ENCODE data around the gene ARHGAP28.
"Not testable (repeated sequence)": the region's sequence is repeated elsewhere in the genome, so short reads cannot be mapped to it uniquely, and the experiment has no call there.

The ARHGAP28 gene

GRCh38 chr18:6820314-6820713 lies 90.8 kb downstream of the ARHGAP28 start:
- TF ChIP-seq, protein P1, sequence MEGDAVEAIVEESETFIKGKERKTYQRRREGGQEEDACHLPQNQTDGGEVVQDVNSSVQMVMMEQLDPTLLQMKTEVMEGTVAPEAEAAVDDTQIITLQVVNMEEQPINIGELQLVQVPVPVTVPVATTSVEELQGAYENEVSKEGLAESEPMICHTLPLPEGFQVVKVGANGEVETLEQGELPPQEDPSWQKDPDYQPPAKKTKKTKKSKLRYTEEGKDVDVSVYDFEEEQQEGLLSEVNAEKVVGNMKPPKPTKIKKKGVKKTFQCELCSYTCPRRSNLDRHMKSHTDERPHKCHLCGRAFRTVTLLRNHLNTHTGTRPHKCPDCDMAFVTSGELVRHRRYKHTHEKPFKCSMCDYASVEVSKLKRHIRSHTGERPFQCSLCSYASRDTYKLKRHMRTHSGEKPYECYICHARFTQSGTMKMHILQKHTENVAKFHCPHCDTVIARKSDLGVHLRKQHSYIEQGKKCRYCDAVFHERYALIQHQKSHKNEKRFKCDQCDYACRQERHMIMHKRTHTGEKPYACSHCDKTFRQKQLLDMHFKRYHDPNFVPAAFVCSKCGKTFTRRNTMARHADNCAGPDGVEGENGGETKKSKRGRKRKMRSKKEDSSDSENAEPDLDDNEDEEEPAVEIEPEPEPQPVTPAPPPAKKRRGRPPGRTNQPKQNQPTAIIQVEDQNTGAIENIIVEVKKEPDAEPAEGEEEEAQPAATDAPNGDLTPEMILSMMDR (conservative IDR thresholded peaks at IDR 0.05) = no peak

DNA sequence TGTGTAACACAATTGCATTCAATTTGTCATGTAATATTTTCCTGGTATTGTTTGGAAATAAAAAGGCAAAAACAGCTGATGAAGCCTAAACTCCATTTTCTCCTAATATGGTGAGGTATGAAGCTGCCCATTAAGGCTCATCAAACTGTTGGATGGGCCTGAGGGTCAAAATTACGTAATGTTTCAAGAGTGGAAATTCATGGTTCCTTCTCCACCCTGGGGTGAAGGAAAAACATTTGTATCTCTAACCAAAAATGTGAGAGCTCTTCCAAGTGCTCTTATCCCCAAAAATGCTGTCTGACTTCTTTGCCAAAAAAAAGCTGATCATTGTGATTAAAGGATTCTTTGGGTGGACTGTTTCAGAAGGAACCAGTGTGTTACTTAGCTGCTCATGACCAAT lies 91.8 kb downstream of the ARHGAP28 start:
- TF ChIP-seq, protein P1 (conservative IDR thresholded peaks at IDR 0.05) = no peak
- H3K27ac ChIP-seq = no peak overlapping the region

More at GRCh38 chr18:6820314-6820713, 90.8 kb downstream of the ARHGAP28 start:
- H3K27ac ChIP-seq = no peak overlapping the region

- not testable (repeated sequence) for H3K27ac ChIP-seq
Measured at GRCh38 chr18:6827161-6827560, 97.6 kb downstream of the ARHGAP28 start.

GRCh38 chr18:6827566-6827965 lies 98.0 kb downstream of the ARHGAP28 start:
- H3K27ac ChIP-seq = not testable (repeated sequence)

DNA sequence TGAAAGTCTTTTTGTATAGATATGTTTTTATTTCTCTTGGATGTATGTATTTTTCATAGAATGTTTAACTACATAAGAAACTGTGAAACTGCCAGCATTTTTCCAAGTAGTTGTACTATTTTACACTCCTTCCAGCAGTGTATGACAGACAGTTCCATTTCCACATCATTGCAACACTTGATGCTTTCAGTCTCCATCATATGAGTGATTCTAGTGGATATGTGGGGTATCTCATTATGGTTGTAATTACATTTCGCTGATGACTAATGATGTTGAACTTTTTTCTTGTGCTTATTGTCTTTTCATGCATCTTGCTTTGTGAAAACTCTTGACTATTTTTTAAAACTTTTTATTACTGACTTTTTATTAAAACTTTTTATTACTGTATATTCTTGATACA lies 101.4 kb downstream of the ARHGAP28 start:
- H3K27ac ChIP-seq = no peak overlapping the region
- TF ChIP-seq, protein P1 (conservative IDR thresholded peaks at IDR 0.05) = no peak

GRCh38 chr18:6835345-6835744 lies 105.8 kb downstream of the ARHGAP28 start:
- TF ChIP-seq, protein P1 (conservative IDR thresholded peaks at IDR 0.05) = no peak
- H3K27ac ChIP-seq = no peak overlapping the region

DNA sequence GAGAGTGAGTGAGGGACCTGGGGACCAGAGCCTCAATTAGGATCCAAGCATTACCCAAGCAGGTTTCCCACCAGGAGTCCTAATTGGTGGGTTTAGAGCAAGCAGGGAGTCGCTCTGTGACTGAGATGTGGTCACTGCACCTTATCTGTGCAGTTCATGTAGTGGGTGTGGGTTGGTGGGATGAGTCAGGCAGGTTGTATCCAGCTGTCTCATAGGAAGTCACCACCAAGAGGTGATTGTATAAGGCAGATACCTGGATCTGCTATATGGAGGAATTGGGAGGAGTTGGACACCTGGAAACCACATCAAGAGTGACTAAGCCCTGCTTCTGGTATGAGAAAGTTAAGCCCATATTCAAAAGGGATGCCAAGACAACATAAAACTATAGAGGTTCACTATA lies 106.8 kb downstream of the ARHGAP28 start:
- TF ChIP-seq, protein P1 (conservative IDR thresholded peaks at IDR 0.05) = no peak
- H3K27ac ChIP-seq = no peak overlapping the region

- no peak overlapping the region for H3K27ac ChIP-seq
- TF ChIP-seq, protein P1 (conservative IDR thresholded peaks at IDR 0.05) = no peak
Measured at GRCh38 chr18:6837904-6838303, 108.4 kb downstream of the ARHGAP28 start.

DNA sequence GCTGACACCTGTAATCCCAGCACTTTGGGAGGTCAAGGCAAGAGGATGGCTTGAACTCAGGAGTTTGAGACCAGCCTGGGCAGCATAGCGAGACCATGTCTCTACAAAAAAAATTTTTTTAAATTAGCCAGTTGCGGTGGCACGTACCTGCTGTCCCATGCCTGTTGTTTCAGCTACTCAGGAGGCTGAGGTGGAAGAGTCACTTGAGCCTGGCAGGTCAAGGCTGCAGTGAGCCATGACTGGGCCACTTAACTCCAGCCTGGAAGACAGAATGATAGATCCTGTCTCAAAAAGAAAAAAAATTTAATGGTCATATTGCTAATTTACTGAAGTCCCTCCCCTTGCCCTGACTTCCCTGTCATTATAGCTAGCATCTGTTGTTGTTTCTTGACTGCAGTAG lies 112.6 kb downstream of the ARHGAP28 start:
- TF ChIP-seq, protein P1 (conservative IDR thresholded peaks at IDR 0.05) = no peak
- H3K27ac ChIP-seq = no peak overlapping the region

Measured in VCaP (cell line).